ENCODE results near the gene ELMO1.

GRCh38 chr7:37028909-37029440, 419.7 kb downstream of the ELMO1 start:
- no peak for TF ChIP-seq MTA3 (IDR thresholded peaks at IDR 0.05; ENCODE audit: borderline replicate concordance, low read length)
- no peak for TF ChIP-seq FOXK2 (IDR thresholded peaks at IDR 0.05)
- TF ChIP-seq, protein P1, sequence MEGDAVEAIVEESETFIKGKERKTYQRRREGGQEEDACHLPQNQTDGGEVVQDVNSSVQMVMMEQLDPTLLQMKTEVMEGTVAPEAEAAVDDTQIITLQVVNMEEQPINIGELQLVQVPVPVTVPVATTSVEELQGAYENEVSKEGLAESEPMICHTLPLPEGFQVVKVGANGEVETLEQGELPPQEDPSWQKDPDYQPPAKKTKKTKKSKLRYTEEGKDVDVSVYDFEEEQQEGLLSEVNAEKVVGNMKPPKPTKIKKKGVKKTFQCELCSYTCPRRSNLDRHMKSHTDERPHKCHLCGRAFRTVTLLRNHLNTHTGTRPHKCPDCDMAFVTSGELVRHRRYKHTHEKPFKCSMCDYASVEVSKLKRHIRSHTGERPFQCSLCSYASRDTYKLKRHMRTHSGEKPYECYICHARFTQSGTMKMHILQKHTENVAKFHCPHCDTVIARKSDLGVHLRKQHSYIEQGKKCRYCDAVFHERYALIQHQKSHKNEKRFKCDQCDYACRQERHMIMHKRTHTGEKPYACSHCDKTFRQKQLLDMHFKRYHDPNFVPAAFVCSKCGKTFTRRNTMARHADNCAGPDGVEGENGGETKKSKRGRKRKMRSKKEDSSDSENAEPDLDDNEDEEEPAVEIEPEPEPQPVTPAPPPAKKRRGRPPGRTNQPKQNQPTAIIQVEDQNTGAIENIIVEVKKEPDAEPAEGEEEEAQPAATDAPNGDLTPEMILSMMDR (IDR thresholded peaks at IDR 0.05 in 2 of 3, conservative IDR thresholded peaks at IDR 0.05 in 1 of 3; ENCODE audit: control insufficient read depth in 2 of 3, extremely low read depth in 1 of 3, insufficient read depth in 1 of 3, low read depth in 3 of 3, low read length in 3 of 3): no peak
- TF ChIP-seq SUZ12 (IDR thresholded peaks at IDR 0.05; ENCODE audit: unreplicated experiment): no peak
- TF ChIP-seq RCOR1 (conservative IDR thresholded peaks at IDR 0.05; ENCODE audit: low read depth, low read length): no peak
- TF ChIP-seq FOS (IDR thresholded peaks at IDR 0.05; ENCODE audit: borderline replicate concordance, extremely low read depth, insufficient read length): no peak
- TF ChIP-seq POLR2AphosphoS5 (IDR thresholded peaks at IDR 0.05; ENCODE audit: low read length): no peak
- no peak for TF ChIP-seq KAT2A (conservative IDR thresholded peaks at IDR 0.05; ENCODE audit: control insufficient read depth, low read depth, low read length)
- TF ChIP-seq EZH2 (IDR thresholded peaks at IDR 0.05; ENCODE audit: borderline replicate concordance, control insufficient read depth, low read depth, low read length): no peak
- no peak for TF ChIP-seq PAX8 (IDR thresholded peaks at IDR 0.05)
- TF ChIP-seq MYC (IDR thresholded peaks at IDR 0.05; ENCODE audit: insufficient read depth, insufficient read length, insufficient replicate concordance, low read length, severe bottlenecking): no peak

Measured in GM12878 (cell line).